NCI-H1048 (cell line): Measurements from ENCODE around the gene SULT2B1.
"Not testable (repeated sequence)": the region's sequence is repeated elsewhere in the genome, so short reads cannot be mapped to it uniquely, and the experiment has no call there.

Source experiments
- DNase-seq: peaks from one replicate; lab custom pipeline; 2025; lab: John Stamatoyannopoulos, UW

Gene SULT2B1

GRCh38 chr19:48529156-48529555, 22.8 kb upstream of the SULT2B1 start:
- no peak for DNase-seq

GRCh38 chr19:48530066-48530720, 21.8 kb upstream of the SULT2B1 start:
- no peak for DNase-seq

GRCh38 chr19:48530770-48531169, 21.2 kb upstream of the SULT2B1 start:
- no peak for DNase-seq

- no peak for DNase-seq
Observed at GRCh38 chr19:48533770-48534169, 18.2 kb upstream of the SULT2B1 start.

- DNase-seq, result no peak
Observed at GRCh38 chr19:48537541-48537940, 14.4 kb upstream of the SULT2B1 start.

- not testable (repeated sequence) for DNase-seq
Observed at GRCh38 chr19:48538057-48538456, 13.9 kb upstream of the SULT2B1 start.

- no peak for DNase-seq
Observed at GRCh38 chr19:48539503-48540096, 12.4 kb upstream of the SULT2B1 start.

GRCh38 chr19:48540110-48540509, 11.9 kb upstream of the SULT2B1 start:
- DNase-seq, result no peak

- no peak for DNase-seq
Observed at GRCh38 chr19:48541813-48542212, 10.2 kb upstream of the SULT2B1 start.

- no peak for DNase-seq
Observed at GRCh38 chr19:48543121-48543710, 8.8 kb upstream of the SULT2B1 start.

GRCh38 chr19:48544856-48545750, 6.9 kb upstream of the SULT2B1 start:
- no peak for DNase-seq

- no peak for DNase-seq
Observed at GRCh38 chr19:48547722-48548121, 4.2 kb upstream of the SULT2B1 start.

- DNase-seq, result no peak
Observed at GRCh38 chr19:48548253-48548911, 3.6 kb upstream of the SULT2B1 start.

GRCh38 chr19:48549380-48549779, 2.6 kb upstream of the SULT2B1 start:
- no peak for DNase-seq

- no peak for DNase-seq
Observed at GRCh38 chr19:48552406-48553322, 692 bp downstream of the SULT2B1 start.

GRCh38 chr19:48553676-48554384, 1.9 kb downstream of the SULT2B1 start:
- no peak for DNase-seq

- DNase-seq, result no peak
Observed at GRCh38 chr19:48554385-48555091, 2.6 kb downstream of the SULT2B1 start.

GRCh38 chr19:48556163-48556562, 4.2 kb downstream of the SULT2B1 start:
- DNase-seq, result no peak

GRCh38 chr19:48556825-48557224, 4.9 kb downstream of the SULT2B1 start:
- DNase-seq, result no peak
